Measurements from ENCODE around the gene OPA1.

- no peak for TF ChIP-seq CTCF (conservative IDR thresholded peaks at IDR 0.05; ENCODE audit: low read length)
- TF ChIP-seq EZH2phosphoT487 (IDR thresholded peaks at IDR 0.05; ENCODE audit: borderline replicate concordance): no peak
These were observed 84.7 kb downstream of the OPA1 start for GRCh38 chr3:193677734-193678133.
